ENCODE results near the gene AAMP.
"Not testable (repeated sequence)": the region's sequence is repeated elsewhere in the genome, so short reads cannot be mapped to it uniquely, and the experiment has no call there.

AAMP gene

GRCh38 chr2:218274586-218274985 lies 4.6 kb upstream of the AAMP start:
- no peak for DNase-seq (ENCODE audit: low read depth)

GRCh38 chr2:218273908-218274249 lies 3.9 kb upstream of the AAMP start:
- DNase-seq (ENCODE audit: low read depth): no peak

DNA sequence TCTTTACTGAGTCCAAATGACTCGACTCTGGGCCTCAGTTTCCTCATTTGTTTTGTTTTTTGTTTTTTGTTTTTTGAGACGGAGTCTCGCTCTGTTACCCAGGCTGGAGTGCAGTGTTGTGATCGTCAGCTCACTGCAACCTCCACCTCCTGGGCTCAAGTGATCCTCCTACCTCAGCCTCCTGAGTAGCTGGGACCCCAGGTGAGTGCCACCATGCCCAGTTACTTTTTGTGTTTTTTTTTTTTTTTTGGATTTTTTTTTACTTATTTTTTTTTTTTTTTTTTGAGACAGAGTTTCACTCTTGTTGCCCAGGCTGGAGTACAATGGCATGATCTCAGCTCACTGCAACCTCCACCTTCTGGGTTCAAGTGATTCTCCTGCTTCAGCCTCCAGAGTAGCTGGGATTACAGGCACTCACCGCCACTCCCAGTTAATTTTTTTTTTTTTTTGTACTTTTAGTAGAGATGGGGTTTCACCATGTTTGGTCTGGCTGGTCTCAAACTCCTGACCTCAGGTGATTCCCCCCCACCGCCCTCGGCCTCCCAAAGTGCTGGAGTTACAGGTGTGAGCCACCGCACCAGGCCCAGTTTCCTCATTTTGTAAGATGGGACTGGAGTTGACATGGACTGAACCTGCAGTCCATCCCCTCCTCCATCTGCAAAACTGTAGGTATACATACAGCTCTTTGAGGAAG lies 3.4 kb upstream of the AAMP start:
- not testable (repeated sequence) for DNase-seq (ENCODE audit: low read depth)

GRCh38 chr2:218272531-218273212 lies 2.7 kb upstream of the AAMP start:
- peak; percentile 59 for DNase-seq (ENCODE audit: low read depth)

DNA sequence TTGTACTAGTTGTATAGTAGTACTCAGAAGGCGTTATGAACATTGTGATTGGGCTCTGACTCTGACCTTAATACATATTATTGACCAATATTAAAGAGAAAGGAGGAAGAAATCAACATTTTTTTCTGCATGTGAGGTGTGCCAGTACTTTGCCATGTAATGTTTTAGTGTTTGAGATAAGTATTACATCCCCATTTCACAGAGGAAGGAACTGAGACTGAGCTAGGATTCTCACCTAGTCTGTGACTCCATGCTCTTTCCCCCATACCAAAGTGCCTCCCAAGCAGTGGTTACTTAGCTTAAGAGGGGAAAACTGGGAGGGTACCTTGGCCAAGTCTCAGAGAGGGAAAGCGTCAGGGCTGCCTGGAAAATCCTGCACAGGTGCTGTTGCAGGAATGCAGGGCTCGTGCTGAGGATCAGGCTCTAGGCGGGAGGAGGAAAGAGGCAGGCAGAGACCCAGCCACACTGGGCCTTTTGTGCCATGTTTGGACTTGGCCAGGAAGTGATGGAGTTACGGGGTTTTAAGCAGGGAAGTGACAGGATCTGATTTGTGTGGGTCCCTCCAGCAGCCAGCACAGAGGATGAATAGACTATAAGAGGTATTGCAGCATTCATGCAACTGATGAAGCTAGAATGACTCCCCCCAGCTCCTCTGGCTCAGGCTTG lies 2.1 kb upstream of the AAMP start:
- no peak for DNase-seq (ENCODE audit: low read depth)

DNA sequence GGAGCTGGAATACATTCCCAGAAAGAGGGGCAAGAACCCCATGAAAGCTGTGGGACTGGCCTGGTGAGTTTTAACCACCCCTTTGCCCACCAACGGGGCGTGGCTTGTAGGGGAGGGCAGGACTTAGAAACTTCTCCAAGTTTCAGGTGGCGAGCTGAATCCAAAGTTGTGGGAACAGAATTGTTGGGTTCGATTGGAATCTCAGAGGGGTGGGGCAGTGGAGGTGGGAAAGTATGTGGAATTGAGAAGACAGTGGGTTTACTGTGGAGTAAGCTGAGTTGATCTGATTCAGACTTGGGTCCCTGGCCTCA lies 1.5 kb upstream of the AAMP start:
- DNase-seq (ENCODE audit: low read depth): no peak

DNA sequence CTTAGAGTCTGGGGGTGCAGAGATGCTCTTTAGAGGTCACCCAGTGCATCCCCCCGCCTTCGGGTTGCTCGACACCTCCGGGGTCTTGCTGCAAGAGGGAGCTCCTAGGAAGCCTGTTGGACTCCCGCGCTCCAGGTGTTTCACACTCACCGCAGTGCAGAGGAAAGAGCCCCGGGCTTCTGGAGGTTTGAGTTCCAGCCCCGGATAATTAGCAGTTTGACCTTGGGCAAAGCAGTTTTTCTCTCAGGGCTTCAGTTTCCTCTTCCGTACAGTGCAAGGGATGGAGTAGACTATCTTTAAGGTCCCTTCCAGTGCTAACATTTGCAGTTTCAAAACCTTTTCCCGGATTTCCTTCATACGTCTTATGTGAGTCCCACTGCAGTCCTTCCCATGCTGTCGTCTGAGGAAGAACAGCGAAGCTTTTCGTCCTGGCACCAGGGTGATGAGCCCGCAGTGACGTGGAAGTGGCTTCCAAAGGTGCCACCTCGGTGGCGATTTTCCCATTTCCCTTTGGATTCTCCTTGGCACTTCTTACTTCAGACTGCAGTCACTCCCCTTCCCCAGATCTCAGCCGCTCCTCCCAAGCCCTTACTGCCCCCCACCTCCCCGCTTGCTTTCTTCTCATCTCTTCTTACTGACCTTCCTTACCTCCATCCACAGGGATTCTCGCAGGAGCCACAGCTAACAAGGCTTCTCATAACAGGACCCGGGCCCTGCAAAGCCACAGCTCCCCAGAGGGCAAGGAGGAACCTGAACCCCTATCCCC lies 967 bp upstream of the AAMP start:
- DNase-seq (ENCODE audit: low read depth): no peak

GRCh38 chr2:218267259-218267658 lies 2.7 kb downstream of the AAMP start:
- DNase-seq (ENCODE audit: low read depth): no peak

GRCh38 chr2:218266316-218266979 lies 3.5 kb downstream of the AAMP start:
- no peak for DNase-seq (ENCODE audit: low read depth)

DNA sequence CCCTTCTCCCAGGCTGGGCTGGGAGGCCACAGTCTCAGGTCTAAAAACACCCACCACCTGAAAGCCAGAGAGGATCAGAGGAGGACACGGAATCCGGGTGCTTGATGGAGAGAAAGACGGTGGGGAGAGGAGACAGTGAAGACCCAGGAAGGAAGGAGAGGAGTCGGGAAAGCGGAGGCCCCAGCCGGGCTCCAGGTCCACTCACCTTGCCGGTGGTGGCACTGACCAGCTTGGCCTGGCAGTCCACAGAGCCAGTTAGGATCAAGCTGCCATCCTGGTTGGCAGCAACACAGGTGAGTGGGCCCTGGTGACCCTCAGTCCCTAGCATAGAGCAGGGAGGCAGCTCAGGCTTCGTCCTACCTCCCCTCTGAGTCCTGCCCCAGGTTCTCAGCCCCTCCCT lies 4.3 kb downstream of the AAMP start:
- DNase-seq (ENCODE audit: low read depth): no peak

- DNase-seq (ENCODE audit: low read depth): no peak
Measured at GRCh38 chr2:218264773-218265561, 5.0 kb downstream of the AAMP start.

- no peak for DNase-seq (ENCODE audit: low read depth)
Measured at GRCh38 chr2:218263817-218264641, 5.9 kb downstream of the AAMP start.

DNA sequence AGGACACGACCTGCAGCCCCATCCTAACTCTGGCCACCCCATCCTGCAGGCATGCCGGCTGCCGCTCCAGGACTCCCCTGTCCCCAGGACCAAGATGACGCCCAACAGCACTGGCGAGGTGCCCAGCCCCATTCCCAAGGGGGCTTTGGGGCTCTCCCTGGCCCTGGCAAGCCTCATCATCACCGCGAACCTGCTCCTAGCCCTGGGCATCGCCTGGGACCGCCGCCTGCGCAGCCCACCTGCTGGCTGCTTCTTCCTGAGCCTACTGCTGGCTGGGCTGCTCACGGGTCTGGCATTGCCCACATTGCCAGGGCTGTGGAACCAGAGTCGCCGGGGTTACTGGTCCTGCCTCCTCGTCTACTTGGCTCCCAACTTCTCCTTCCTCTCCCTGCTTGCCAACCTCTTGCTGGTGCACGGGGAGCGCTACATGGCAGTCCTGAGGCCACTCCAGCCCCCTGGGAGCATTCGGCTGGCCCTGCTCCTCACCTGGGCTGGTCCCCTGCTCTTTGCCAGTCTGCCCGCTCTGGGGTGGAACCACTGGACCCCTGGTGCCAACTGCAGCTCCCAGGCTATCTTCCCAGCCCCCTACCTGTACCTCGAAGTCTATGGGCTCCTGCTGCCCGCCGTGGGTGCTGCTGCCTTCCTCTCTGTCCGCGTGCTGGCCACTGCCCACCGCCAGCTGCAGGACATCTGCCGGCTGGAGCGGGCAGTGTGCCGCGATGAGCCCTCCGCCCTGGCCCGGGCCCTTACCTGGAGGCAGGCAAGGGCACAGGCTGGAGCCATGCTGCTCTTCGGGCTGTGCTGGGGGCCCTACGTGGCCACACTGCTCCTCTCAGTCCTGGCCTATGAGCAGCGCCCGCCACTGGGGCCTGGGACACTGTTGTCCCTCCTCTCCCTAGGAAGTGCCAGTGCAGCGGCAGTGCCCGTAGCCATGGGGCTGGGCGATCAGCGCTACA lies 7.0 kb downstream of the AAMP start:
- no peak for DNase-seq (ENCODE audit: low read depth)

- DNase-seq (ENCODE audit: low read depth): no peak
Measured at GRCh38 chr2:218262237-218262600, 7.7 kb downstream of the AAMP start.

DNA sequence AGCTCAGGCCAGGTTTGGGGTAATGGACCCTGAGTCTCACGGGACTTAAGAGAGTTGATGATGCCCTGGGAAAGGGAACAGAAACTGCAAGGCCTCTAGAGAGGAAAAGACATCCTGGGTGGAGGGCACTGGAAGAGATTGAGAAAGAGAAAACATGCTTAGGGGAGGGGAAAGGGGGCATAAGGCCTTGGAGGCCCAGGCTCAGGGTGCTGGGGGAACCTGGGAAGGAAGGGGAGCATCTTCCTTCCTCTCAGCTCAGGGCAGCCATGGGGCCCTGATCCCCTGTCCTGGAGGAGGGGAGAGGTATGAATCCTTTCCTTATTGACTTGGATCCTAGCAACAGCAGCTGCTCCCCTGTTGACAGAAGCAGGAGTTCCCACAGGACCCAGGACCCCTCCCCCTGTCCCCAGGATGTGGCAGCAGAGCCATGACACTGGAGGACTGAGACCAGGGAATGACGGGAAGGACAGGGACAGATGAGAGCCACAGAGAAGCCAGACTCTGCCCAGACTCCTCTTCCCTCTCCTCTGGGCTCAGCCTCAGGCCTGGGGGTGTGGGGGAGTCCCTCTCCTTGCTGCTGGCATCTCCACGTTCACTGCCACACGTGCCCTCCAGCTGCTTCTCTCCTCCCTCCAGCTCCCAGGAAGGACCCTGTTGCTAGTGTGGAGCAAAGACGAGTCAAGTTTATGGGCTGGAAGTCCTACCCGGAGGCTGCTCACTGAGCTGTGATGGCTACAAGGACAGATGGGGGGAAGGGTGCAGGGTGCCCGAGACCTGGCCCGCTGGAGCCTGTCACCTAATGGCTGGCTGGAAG lies 8.3 kb downstream of the AAMP start:
- no peak for DNase-seq (ENCODE audit: low read depth)

GRCh38 chr2:218260742-218261422 lies 9.1 kb downstream of the AAMP start, which contains the start of gene GPBAR1:
GPBAR1 (plus strand) TSS chr2:218261015; CDS start chr2:218262725, 1,710 bp downstream.
- no peak for DNase-seq (ENCODE audit: low read depth)

DNA sequence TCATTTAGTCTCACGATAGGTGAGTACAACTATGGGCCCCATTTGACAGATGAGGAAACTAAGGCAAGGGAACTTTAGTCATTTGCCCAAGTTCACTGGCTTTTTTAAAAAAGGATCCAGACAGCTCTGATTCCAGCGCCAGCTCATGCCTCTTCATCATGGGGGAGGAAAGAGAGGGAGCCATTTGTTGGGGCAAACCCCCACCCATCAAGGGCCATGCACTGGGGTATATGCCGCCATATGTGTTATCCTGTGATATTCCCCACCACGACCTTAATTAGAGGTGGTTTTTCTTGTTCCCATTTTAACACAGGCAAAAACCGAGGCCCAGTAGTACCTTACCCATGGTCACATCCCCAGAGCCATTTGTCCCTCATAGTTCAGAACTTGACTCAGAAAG lies 9.8 kb downstream of the AAMP start:
- no peak for DNase-seq (ENCODE audit: low read depth)
